ENCODE data around the gene CDS1. TPM values are rescaled to one million over a fixed set of nuclear protein-coding genes. Genes with fewer than 3 reads are reported as not detected.

The CDS1 gene
- total RNA-seq, 4 donors from 2014 or later, result 0.81 to 3.3 (median 2.5) TPM

- H3K27me3 ChIP-seq, result no peaks in the 10 kb centered on the region
- H3K9me3 ChIP-seq, result no peaks in the 10 kb centered on the region
- no peak overlapping the region for H3K27ac ChIP-seq
- H3K4me1 ChIP-seq, result no peaks in the 10 kb centered on the region
- H3K4me3 ChIP-seq, result no peak overlapping the region
- no peaks in the 10 kb centered on the region for H3K36me3 ChIP-seq
- 95 to 96% methylated on average over 5 of the region's 5 CpGs for WGBS, 2 donors (ENCODE audit: low coverage in 1 of 2)
- ATAC-seq, result no peak
- no peak for TF ChIP-seq CTCF (IDR thresholded peaks at IDR 0.05)
- TF ChIP-seq POLR2AphosphoS5 (IDR thresholded peaks at IDR 0.05), result no peak
- TF ChIP-seq POLR2A (IDR thresholded peaks at IDR 0.05), result no peak
- TF ChIP-seq EP300 (IDR thresholded peaks at IDR 0.05), result no peak
Measured at GRCh38 chr4:84562156-84562555, 20.8 kb upstream of the CDS1 start.

- no peaks in the 10 kb centered on the region for H3K4me1 ChIP-seq
- no peak overlapping the region for H3K27ac ChIP-seq
- H3K9me3 ChIP-seq, result no peaks in the 10 kb centered on the region
- WGBS, 2 donors (ENCODE audit: low coverage in 1 of 2), result 69 to 70% methylated on average over 4 of the region's 4 CpGs
- ATAC-seq, result peak; percentile 60
- no peaks in the 10 kb centered on the region for H3K36me3 ChIP-seq
- no peak for TF ChIP-seq POLR2A (IDR thresholded peaks at IDR 0.05)
- no peak for TF ChIP-seq EP300 (IDR thresholded peaks at IDR 0.05)
- TF ChIP-seq POLR2AphosphoS5 (IDR thresholded peaks at IDR 0.05), result no peak
- no peak for TF ChIP-seq CTCF (IDR thresholded peaks at IDR 0.05)
- H3K4me3 ChIP-seq, result no peak overlapping the region
- H3K27me3 ChIP-seq, result no peaks in the 10 kb centered on the region
Measured at GRCh38 chr4:84563002-84563401, 19.9 kb upstream of the CDS1 start.

- H3K27me3 ChIP-seq, result no peaks in the 10 kb centered on the region
- H3K9me3 ChIP-seq, result no peaks in the 10 kb centered on the region
- TF ChIP-seq CTCF (IDR thresholded peaks at IDR 0.05) (no peak), EP300 (IDR thresholded peaks at IDR 0.05) (no peak), POLR2A (IDR thresholded peaks at IDR 0.05) (no peak), POLR2AphosphoS5 (IDR thresholded peaks at IDR 0.05) (no peak)
- 93 to 100% methylated on average over 3 to 4 of the region's 4 CpGs for WGBS, 2 donors (ENCODE audit: low coverage in 1 of 2)
- H3K4me3 ChIP-seq, result no peak overlapping the region
- no peaks in the 10 kb centered on the region for H3K4me1 ChIP-seq
- no peaks in the 10 kb centered on the region for H3K36me3 ChIP-seq
- H3K27ac ChIP-seq, result no peak overlapping the region
- ATAC-seq, result no peak
Measured at GRCh38 chr4:84565951-84566350, 17.0 kb upstream of the CDS1 start.

- no peak for ATAC-seq
Measured at GRCh38 chr4:84568496-84568895, 14.4 kb upstream of the CDS1 start.

More at GRCh38 chr4:84568496-84568895, 14.4 kb upstream of the CDS1 start:
- WGBS, 2 donors (ENCODE audit: low coverage in 1 of 2), result 36 to 43% methylated on average over 3 of the region's 3 CpGs
- Histone ChIP-seq H3K27me3 (no peaks in the 10 kb centered on the region), H3K27ac (no peak overlapping the region), H3K9me3 (no peaks in the 10 kb centered on the region), H3K4me3 (no peak overlapping the region), H3K36me3 (no peaks in the 10 kb centered on the region), H3K4me1 (no peaks in the 10 kb centered on the region)
- TF ChIP-seq POLR2AphosphoS5 (IDR thresholded peaks at IDR 0.05) (no peak), EP300 (IDR thresholded peaks at IDR 0.05) (no peak), POLR2A (IDR thresholded peaks at IDR 0.05) (no peak), CTCF (IDR thresholded peaks at IDR 0.05) (no peak)

All from gastroesophageal sphincter (tissue), 4 donors.